Skeletal muscle cell (primary cell): ENCODE results near the gene TP53RK.

ENCODE experiments used
- DNase-seq: peaks from one replicate; pipeline ENCODE4 v3.0.0-alpha.2; 2010; ENCODE audit warnings: low read depth
- H3K4me3 ChIP-seq: 2 replicates; pipeline ENCODE4 v1.5.1; 2011; ENCODE audit warnings: low read depth, mild to moderate bottlenecking, control low read depth, low read length, moderate library complexity

TP53RK gene

GRCh38 chr20:46689082-46689753, at the start of gene TP53RK:
TP53RK (minus strand) TSS chr20:46689444; CDS start chr20:46689414, 30 bp downstream.
- peak; percentile 100 for DNase-seq

GRCh38 chr20:46735436-46735835, 46.2 kb upstream of the TP53RK start:
- DNase-seq: no peak
- no peak overlapping the region for H3K4me3 ChIP-seq

More at GRCh38 chr20:46689082-46689753, at the start of gene TP53RK:
- peak within 1 kb of the TSS; percentile 86 for H3K4me3 ChIP-seq

GRCh38 chr20:46731770-46732169, 42.5 kb upstream of the TP53RK start:
- no peak overlapping the region for H3K4me3 ChIP-seq
- DNase-seq: no peak

- H3K4me3 ChIP-seq: no peak overlapping the region
- DNase-seq: no peak
Measured at GRCh38 chr20:46725186-46726165, 36.2 kb upstream of the TP53RK start.

GRCh38 chr20:46724343-46724959, 35.2 kb upstream of the TP53RK start:
- no peak for DNase-seq
- H3K4me3 ChIP-seq: no peak overlapping the region

- no peak overlapping the region for H3K4me3 ChIP-seq
- no peak for DNase-seq
Measured at GRCh38 chr20:46723039-46723438, 33.8 kb upstream of the TP53RK start.

GRCh38 chr20:46722450-46722849, 33.2 kb upstream of the TP53RK start:
- no peak overlapping the region for H3K4me3 ChIP-seq
- no peak for DNase-seq

- no peak overlapping the region for H3K4me3 ChIP-seq
- DNase-seq: no peak
Measured at GRCh38 chr20:46721476-46721875, 32.2 kb upstream of the TP53RK start.

- DNase-seq: no peak
- no peak overlapping the region for H3K4me3 ChIP-seq
Measured at GRCh38 chr20:46720776-46721425, 31.7 kb upstream of the TP53RK start.

GRCh38 chr20:46720019-46720418, 30.8 kb upstream of the TP53RK start:
- no peak for DNase-seq
- no peak overlapping the region for H3K4me3 ChIP-seq

- no peak for DNase-seq
Measured at GRCh38 chr20:46717818-46718541, 28.7 kb upstream of the TP53RK start.

GRCh38 chr20:46715292-46715756, 26.1 kb upstream of the TP53RK start:
- DNase-seq: peak; percentile 43
- no peak overlapping the region for H3K4me3 ChIP-seq

More at GRCh38 chr20:46717818-46718541, 28.7 kb upstream of the TP53RK start:
- H3K4me3 ChIP-seq: no peak overlapping the region

- no peak overlapping the region for H3K4me3 ChIP-seq
- DNase-seq: no peak
Measured at GRCh38 chr20:46713957-46714834, 25.0 kb upstream of the TP53RK start.

- H3K4me3 ChIP-seq: no peak overlapping the region
- DNase-seq: no peak
Measured at GRCh38 chr20:46712056-46712636, 22.9 kb upstream of the TP53RK start.

GRCh38 chr20:46710153-46710913, 21.1 kb upstream of the TP53RK start:
- DNase-seq: no peak
- H3K4me3 ChIP-seq: peak overlapping the region; percentile 71

GRCh38 chr20:46709459-46710152, 20.4 kb upstream of the TP53RK start, which contains the start of gene SLC2A10:
SLC2A10 (plus strand) TSS chr20:46709649; CDS start chr20:46709737, 88 bp downstream.
- peak within 1 kb of the TSS; percentile 71 for H3K4me3 ChIP-seq
- no peak for DNase-seq
